ENCODE results near the gene TMEM69. TPM values are rescaled to one million over a fixed set of nuclear protein-coding genes. Genes with fewer than 3 reads are reported as not detected.
"Not testable (repeated sequence)": the region's sequence is repeated elsewhere in the genome, so short reads cannot be mapped to it uniquely, and the experiment has no call there.

Gene TMEM69
- 6.5 TPM for total RNA-seq

- DNase-seq (ENCODE audit: low spot score): peak; percentile 82
- ATAC-seq: peak; percentile 51
Measured at GRCh38 chr1:45687754-45688740, at the start of gene TMEM69. Gene TMEM69, plus strand, starts transcription at chr1:45688181. Its CDS starts 2,888 bp downstream, at chr1:45691069.

GRCh38 chr1:45640293-45640692 is 47.7 kb upstream of the TMEM69 start:
- no peak for DNase-seq (ENCODE audit: low spot score)
- peak; percentile 56 for ATAC-seq

- DNase-seq (ENCODE audit: low spot score) (no peak), ATAC-seq (no peak)
Measured at GRCh38 chr1:45643321-45643720, 44.7 kb upstream of the TMEM69 start.

- peak; percentile 56 for ATAC-seq
- no peak for DNase-seq (ENCODE audit: low spot score)
Measured at GRCh38 chr1:45643978-45644377, 44.0 kb upstream of the TMEM69 start.

GRCh38 chr1:45644661-45645060 is 43.3 kb upstream of the TMEM69 start:
- DNase-seq (ENCODE audit: low spot score) (no peak), ATAC-seq (no peak)

GRCh38 chr1:45647248-45648021 is 40.5 kb upstream of the TMEM69 start:
- DNase-seq (ENCODE audit: low spot score) (no peak), ATAC-seq (peak; percentile 51)

GRCh38 chr1:45654540-45655280 is 33.3 kb upstream of the TMEM69 start:
- no peak for ATAC-seq

GRCh38 chr1:45656573-45657226 is 31.3 kb upstream of the TMEM69 start:
- ATAC-seq (no peak), DNase-seq (ENCODE audit: low spot score) (no peak)

More at GRCh38 chr1:45654540-45655280, 33.3 kb upstream of the TMEM69 start:
- DNase-seq (ENCODE audit: low spot score): no peak

- DNase-seq (ENCODE audit: low spot score) (no peak), ATAC-seq (peak; percentile 96)
Measured at GRCh38 chr1:45658171-45658570, 29.8 kb upstream of the TMEM69 start.

- ATAC-seq (no peak), DNase-seq (ENCODE audit: low spot score) (no peak)
Measured at GRCh38 chr1:45659222-45659621, 28.8 kb upstream of the TMEM69 start.

GRCh38 chr1:45660336-45660735 is 27.6 kb upstream of the TMEM69 start:
- ATAC-seq (no peak), DNase-seq (ENCODE audit: low spot score) (no peak)

GRCh38 chr1:45666836-45667235 is 21.1 kb upstream of the TMEM69 start:
- ATAC-seq: no peak
- no peak for DNase-seq (ENCODE audit: low spot score)

GRCh38 chr1:45667321-45668111 is 20.5 kb upstream of the TMEM69 start:
- DNase-seq (ENCODE audit: low spot score) (no peak), ATAC-seq (no peak)

GRCh38 chr1:45668526-45668925 is 19.5 kb upstream of the TMEM69 start:
- no peak for ATAC-seq
- DNase-seq (ENCODE audit: low spot score): no peak

- ATAC-seq: peak; percentile 29
Measured at GRCh38 chr1:45669379-45669778, 18.6 kb upstream of the TMEM69 start.

GRCh38 chr1:45669859-45670655 is 17.9 kb upstream of the TMEM69 start:
- no peak for ATAC-seq
- DNase-seq (ENCODE audit: low spot score): no peak

More at GRCh38 chr1:45669379-45669778, 18.6 kb upstream of the TMEM69 start:
- DNase-seq (ENCODE audit: low spot score): no peak

- DNase-seq (ENCODE audit: low spot score) (no peak), ATAC-seq (no peak)
Measured at GRCh38 chr1:45673956-45674355, 14.0 kb upstream of the TMEM69 start.

- ATAC-seq: peak; percentile 60
- no peak for DNase-seq (ENCODE audit: low spot score)
Measured at GRCh38 chr1:45674478-45674877, 13.5 kb upstream of the TMEM69 start.

- not testable (repeated sequence) for DNase-seq (ENCODE audit: low spot score); ATAC-seq
Measured at GRCh38 chr1:45676553-45676952, 11.4 kb upstream of the TMEM69 start.

Measured in left lobe of liver (tissue), 2 donors.